Smooth muscle cell of bladder (primary cell): ENCODE results near the gene MAP2K3. TPM values are rescaled to one million over a fixed set of nuclear protein-coding genes. Genes with fewer than 3 reads are reported as not detected.

Source experiments
- total RNA-seq: library from RNA; depleted of rRNA; stranded (reverse); fragments of >200 nt; gene quantifications from 2 replicates; pipeline ENCODE4 v1.2.3, GENCODE V29; 2014

MAP2K3 gene
- 8.8 and 13.4 TPM in 2 replicates for total RNA-seq

DNA sequence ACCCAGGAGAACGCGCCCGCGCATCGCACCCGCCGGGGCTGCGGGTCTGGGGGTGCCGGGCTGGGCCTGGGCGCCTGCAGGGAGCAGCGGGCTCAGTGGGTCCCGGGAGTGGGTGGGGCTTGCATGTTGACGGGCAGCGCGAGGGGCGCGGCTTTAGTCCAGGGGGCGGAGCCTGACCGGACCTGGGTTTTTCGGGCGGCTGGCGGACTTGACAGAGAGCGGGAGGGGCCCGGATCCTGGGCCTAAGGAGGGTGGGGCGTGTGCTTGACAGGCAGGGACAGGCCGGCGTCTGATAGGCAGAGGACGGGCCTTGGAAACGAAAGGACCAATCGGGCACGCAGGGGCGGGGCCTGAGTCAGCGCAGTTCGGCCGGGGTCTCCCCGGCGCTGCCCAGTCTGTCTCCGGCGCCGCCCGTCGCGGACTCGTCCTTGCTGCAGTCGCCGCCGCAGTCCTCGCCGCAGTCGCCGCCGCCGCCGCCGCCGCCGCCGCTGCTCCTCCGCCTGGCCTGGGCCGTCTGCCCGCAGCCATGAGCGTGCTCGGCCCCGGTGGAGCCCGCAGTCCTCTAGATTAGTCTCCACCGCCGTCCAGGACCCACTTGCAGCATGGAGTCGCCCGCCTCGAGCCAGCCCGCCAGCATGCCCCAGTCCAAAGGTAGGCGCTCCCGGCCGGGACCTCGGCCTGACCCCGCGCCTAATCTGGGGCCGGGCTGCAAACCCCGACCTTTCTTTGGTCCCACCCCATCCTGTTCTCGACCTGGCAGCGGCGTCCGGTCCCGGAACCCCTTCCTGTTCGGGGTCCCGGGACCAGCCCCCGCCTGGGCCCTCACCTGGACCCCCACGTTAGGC, at the start of gene MAP2K3:
Gene MAP2K3 (plus strand): TSS at position 393 of the 845 bp plus-strand sequence. CDS start 210 bp downstream, at position 603.

DNA sequence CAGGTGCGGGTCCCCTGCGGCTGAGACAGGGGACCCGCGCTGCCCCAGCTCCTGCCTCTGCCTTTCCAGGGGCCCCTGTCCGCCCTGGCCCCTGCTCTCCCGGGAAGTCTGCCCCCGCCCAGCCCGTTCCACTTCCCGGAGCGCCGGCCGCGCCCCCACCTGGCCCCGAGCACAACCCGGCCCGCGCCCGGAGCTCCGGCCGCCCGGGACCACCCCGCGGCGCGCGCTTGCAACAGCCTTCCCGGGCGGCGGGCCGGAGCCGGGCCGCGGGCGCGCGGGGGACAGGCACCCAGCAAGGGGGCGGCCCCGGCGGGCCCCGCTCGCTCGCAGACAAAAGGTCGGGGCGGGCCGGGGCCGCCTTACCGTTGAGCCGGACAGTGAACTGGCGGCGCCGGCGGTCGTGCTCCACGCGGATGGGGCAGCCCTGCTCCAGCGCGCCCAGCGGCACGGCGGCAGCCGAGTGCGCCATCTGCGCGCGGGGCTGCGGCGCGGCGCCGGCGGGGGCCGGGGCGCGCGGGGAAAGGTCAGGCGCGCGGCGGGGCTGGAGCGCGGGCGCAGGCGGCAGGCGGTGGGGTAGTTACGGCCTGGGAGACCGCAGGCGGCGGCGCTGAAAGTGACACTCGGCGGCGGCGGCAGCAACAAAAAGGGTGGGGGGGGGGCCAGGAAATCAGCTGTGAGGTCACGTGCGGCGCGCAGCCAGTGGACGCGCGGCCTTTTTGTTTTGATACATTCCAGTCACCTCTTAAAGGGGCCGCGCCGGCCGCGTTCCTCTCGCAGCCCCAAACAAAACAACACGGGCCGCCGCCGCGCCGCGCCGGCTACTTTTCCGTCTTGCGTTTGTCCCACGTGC, 31.5 kb upstream of the MAP2K3 start, which contains the start of gene NATD1:
Gene NATD1 (minus strand): TSS at position 615 of the 850 bp plus-strand sequence. CDS start 146 bp downstream, at position 469.

Other genes starting within 250 kb of the MAP2K3 start
- 189 and 245 TPM in 2 replicates for gene USP22, start 241.7 kb upstream of the MAP2K3 start, total RNA-seq
- gene DHRS7B, start 157.7 kb upstream of the MAP2K3 start, total RNA-seq, result 14.6 and 21.7 TPM in 2 replicates
- 13.1 and 19.4 TPM in 2 replicates for gene TMEM11, start 70.5 kb upstream of the MAP2K3 start, total RNA-seq
- gene NATD1, start 31.3 kb upstream of the MAP2K3 start, total RNA-seq, result 1.8 and 3.4 TPM in 2 replicates
- 2.3 and 6.4 TPM in 2 replicates for gene KCNJ12, start 91.6 kb downstream of the MAP2K3 start, total RNA-seq